ENCODE measurements around the gene UNC80.

DNA sequence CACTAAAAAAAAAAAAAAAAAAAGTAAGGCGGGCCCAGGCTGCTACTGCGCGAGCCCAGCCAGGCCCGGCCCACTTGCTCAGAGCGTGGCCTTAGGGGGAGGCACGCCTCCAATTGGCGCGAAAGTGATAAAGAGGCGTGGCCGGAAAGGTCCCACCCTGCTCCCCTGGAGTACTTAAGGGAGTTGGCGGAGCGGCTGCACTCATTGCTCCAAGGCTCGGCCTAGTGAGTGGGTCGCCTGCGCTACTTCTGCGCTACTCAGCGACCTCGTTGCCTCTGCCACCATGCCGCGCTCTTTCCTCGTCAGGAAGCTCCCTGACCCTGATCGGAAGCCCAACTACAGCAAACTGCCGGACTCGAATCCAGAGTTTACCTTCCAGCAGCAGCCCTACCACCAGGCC lies 36.9 kb downstream of the UNC80 start:
- TF ChIP-seq CTCF (IDR thresholded peaks at IDR 0.05; ENCODE audit: borderline replicate concordance, extremely low read depth, low read length, poor library complexity, severe bottlenecking), result no peak
- no peak for TF ChIP-seq EZH2 (IDR thresholded peaks at IDR 0.05; ENCODE audit: borderline replicate concordance, low read depth, low read length, severe bottlenecking)
